ENCODE results near the gene SDK1. TPM values are rescaled to one million over a fixed set of nuclear protein-coding genes. Genes with fewer than 3 reads are reported as not detected.
A peak's percentile ranks its signal among the peaks of the same experiment; 100 is the strongest.

The SDK1 gene
- total and polyA plus RNA-seq, 4 experiments from 2014 or later, result 0.06 to 0.26 TPM; not detected in 2

- H3K27ac ChIP-seq (ENCODE audit: low read depth, low read length), result no peak overlapping the region
- Mint-ChIP-seq H3K36me3 (no peaks in the 10 kb centered on the region), H3K27ac (no peak overlapping the region), H3K9me3 (peaks cover 0 to 3% (median 0%) of the 10 kb centered on the region in 8 donors), H3K4me3 (peak overlapping the region in 1 of 8 donors; percentile 66), H3K27me3 (no peaks in the 10 kb centered on the region), H3K4me1 (no peaks in the 10 kb centered on the region)
- POLR2A ChIA-PET (ENCODE audit: partially characterized antibody), result no interaction called here
- DNase-seq, result no peak
- H3K4me3 ChIP-seq (ENCODE audit: low read length in 2 of 2), result no peak overlapping the region
- intact Hi-C loops (cut with micrococcal nuclease), result no loop called here
- no peaks in the 10 kb centered on the region for H3K27me3 ChIP-seq (ENCODE audit: insufficient read depth, low read length)
- no peaks in the 10 kb centered on the region for H3K9me3 ChIP-seq (ENCODE audit: control insufficient read depth in 1 of 2, low read length in 2 of 2)
- CTCF ChIA-PET (ENCODE audit: partially characterized antibody), result no interaction called here
- no peaks in the 10 kb centered on the region for H3K4me1 ChIP-seq (ENCODE audit: insufficient read depth, low read length)
- H3K36me3 ChIP-seq (ENCODE audit: insufficient read depth, low read length), result no peaks in the 10 kb centered on the region
These were observed 929.3 kb downstream of the SDK1 start for GRCh38 chr7:4230352-4230751.

- no peak for DNase-seq
These were observed 932.1 kb downstream of the SDK1 start for GRCh38 chr7:4233146-4233545.

GRCh38 chr7:4233621-4234497 is 932.8 kb downstream of the SDK1 start:
- Histone ChIP-seq H3K27me3 (ENCODE audit: insufficient read depth, low read length) (no peaks in the 10 kb centered on the region), H3K4me3 (ENCODE audit: low read length in 2 of 2) (no peak overlapping the region), H3K9me3 (ENCODE audit: control insufficient read depth in 1 of 2, low read length in 2 of 2) (no peaks in the 10 kb centered on the region), H3K27ac (ENCODE audit: low read depth, low read length) (no peak overlapping the region), H3K36me3 (ENCODE audit: insufficient read depth, low read length) (no peaks in the 10 kb centered on the region), H3K4me1 (ENCODE audit: insufficient read depth, low read length) (no peaks in the 10 kb centered on the region)
- no peak for DNase-seq
- peaks cover 0 to 3% (median 0%) of the 10 kb centered on the region in 8 donors for H3K9me3 Mint-ChIP-seq
- CTCF ChIA-PET (ENCODE audit: partially characterized antibody), result no interaction called here
- intact Hi-C loops (cut with micrococcal nuclease), result no loop called here
- H3K4me1 Mint-ChIP-seq, result no peaks in the 10 kb centered on the region
- POLR2A ChIA-PET (ENCODE audit: partially characterized antibody), result no interaction called here
- H3K27me3 Mint-ChIP-seq, result no peaks in the 10 kb centered on the region
- H3K36me3 Mint-ChIP-seq, result no peaks in the 10 kb centered on the region
- no peak overlapping the region for H3K4me3 Mint-ChIP-seq
- H3K27ac Mint-ChIP-seq, result no peak overlapping the region

More at GRCh38 chr7:4233146-4233545, 932.1 kb downstream of the SDK1 start:
- no peak overlapping the region for H3K4me3 ChIP-seq (ENCODE audit: low read length in 2 of 2)
- Mint-ChIP-seq H3K27me3 (no peaks in the 10 kb centered on the region), H3K9me3 (peaks cover 0 to 3% (median 0%) of the 10 kb centered on the region in 8 donors), H3K4me1 (no peaks in the 10 kb centered on the region), H3K27ac (no peak overlapping the region), H3K36me3 (no peaks in the 10 kb centered on the region), H3K4me3 (no peak overlapping the region)
- no peaks in the 10 kb centered on the region for H3K36me3 ChIP-seq (ENCODE audit: insufficient read depth, low read length)
- H3K4me1 ChIP-seq (ENCODE audit: insufficient read depth, low read length), result no peaks in the 10 kb centered on the region
- POLR2A ChIA-PET (ENCODE audit: partially characterized antibody), result no interaction called here
- no peaks in the 10 kb centered on the region for H3K27me3 ChIP-seq (ENCODE audit: insufficient read depth, low read length)
- CTCF ChIA-PET (ENCODE audit: partially characterized antibody), result no interaction called here
- no peak overlapping the region for H3K27ac ChIP-seq (ENCODE audit: low read depth, low read length)
- intact Hi-C loops (cut with micrococcal nuclease), result no loop called here
- H3K9me3 ChIP-seq (ENCODE audit: control insufficient read depth in 1 of 2, low read length in 2 of 2), result no peaks in the 10 kb centered on the region

- intact Hi-C loops (cut with micrococcal nuclease), result no loop called here
- no peaks in the 10 kb centered on the region for H3K36me3 Mint-ChIP-seq
- no peak overlapping the region for H3K4me3 ChIP-seq (ENCODE audit: low read length in 2 of 2)
- POLR2A ChIA-PET (ENCODE audit: partially characterized antibody), result no interaction called here
- no peaks in the 10 kb centered on the region for H3K9me3 ChIP-seq (ENCODE audit: control insufficient read depth in 1 of 2, low read length in 2 of 2)
- H3K4me1 Mint-ChIP-seq, result no peaks in the 10 kb centered on the region
- H3K27ac Mint-ChIP-seq, result no peak overlapping the region
- no peak overlapping the region for H3K27ac ChIP-seq (ENCODE audit: low read depth, low read length)
- H3K27me3 ChIP-seq (ENCODE audit: insufficient read depth, low read length), result no peaks in the 10 kb centered on the region
- H3K9me3 Mint-ChIP-seq, result peaks cover 0 to 3% (median 0%) of the 10 kb centered on the region in 8 donors
- no peaks in the 10 kb centered on the region for H3K4me1 ChIP-seq (ENCODE audit: insufficient read depth, low read length)
- H3K27me3 Mint-ChIP-seq, result no peaks in the 10 kb centered on the region
- CTCF ChIA-PET (ENCODE audit: partially characterized antibody), result no interaction called here
- no peaks in the 10 kb centered on the region for H3K36me3 ChIP-seq (ENCODE audit: insufficient read depth, low read length)
- DNase-seq, result no peak
- no peak overlapping the region for H3K4me3 Mint-ChIP-seq
These were observed 933.4 kb downstream of the SDK1 start for GRCh38 chr7:4234498-4234855.

- Histone ChIP-seq H3K9me3 (ENCODE audit: control insufficient read depth in 1 of 2, low read length in 2 of 2) (no peaks in the 10 kb centered on the region), H3K36me3 (ENCODE audit: insufficient read depth, low read length) (no peaks in the 10 kb centered on the region), H3K27me3 (ENCODE audit: insufficient read depth, low read length) (no peaks in the 10 kb centered on the region), H3K4me3 (ENCODE audit: low read length in 2 of 2) (no peak overlapping the region), H3K27ac (ENCODE audit: low read depth, low read length) (no peak overlapping the region), H3K4me1 (ENCODE audit: insufficient read depth, low read length) (no peaks in the 10 kb centered on the region)
- H3K4me1 Mint-ChIP-seq, result no peaks in the 10 kb centered on the region
- no peaks in the 10 kb centered on the region for H3K27me3 Mint-ChIP-seq
- CTCF ChIA-PET (ENCODE audit: partially characterized antibody), result no interaction called here
- H3K9me3 Mint-ChIP-seq, result peaks cover 0 to 3% (median 0%) of the 10 kb centered on the region in 8 donors
- DNase-seq, result no peak
- no peak overlapping the region for H3K27ac Mint-ChIP-seq
- intact Hi-C loops (cut with micrococcal nuclease), result no loop called here
- no peaks in the 10 kb centered on the region for H3K36me3 Mint-ChIP-seq
- no peak overlapping the region for H3K4me3 Mint-ChIP-seq
- POLR2A ChIA-PET (ENCODE audit: partially characterized antibody), result no interaction called here
These were observed 933.8 kb downstream of the SDK1 start for GRCh38 chr7:4234886-4235285.

- H3K9me3 ChIP-seq (ENCODE audit: control insufficient read depth in 1 of 2, low read length in 2 of 2), result no peaks in the 10 kb centered on the region
- no peak overlapping the region for H3K4me3 ChIP-seq (ENCODE audit: low read length in 2 of 2)
- CTCF ChIA-PET (ENCODE audit: partially characterized antibody), result no interaction called here
- H3K4me3 Mint-ChIP-seq, result no peak overlapping the region
- H3K4me1 ChIP-seq (ENCODE audit: insufficient read depth, low read length), result no peaks in the 10 kb centered on the region
- POLR2A ChIA-PET (ENCODE audit: partially characterized antibody), result no interaction called here
- H3K9me3 Mint-ChIP-seq, result peaks cover 0 to under 1% (median 0%) of the 10 kb centered on the region in 8 donors
- peaks cover 0 to 2% (median under 1%) of the 10 kb centered on the region in 4 donors for H3K4me1 Mint-ChIP-seq
- no peak overlapping the region for H3K27ac Mint-ChIP-seq
- no peak overlapping the region for H3K27ac ChIP-seq (ENCODE audit: low read depth, low read length)
- DNase-seq, result no peak
- intact Hi-C loops (cut with micrococcal nuclease), result no loop called here
- no peaks in the 10 kb centered on the region for H3K36me3 ChIP-seq (ENCODE audit: insufficient read depth, low read length)
- H3K36me3 Mint-ChIP-seq, result no peaks in the 10 kb centered on the region
- peaks cover 0 to 1% of the 10 kb centered on the region in 2 donors for H3K27me3 Mint-ChIP-seq
- no peaks in the 10 kb centered on the region for H3K27me3 ChIP-seq (ENCODE audit: insufficient read depth, low read length)
These were observed 934.5 kb downstream of the SDK1 start for GRCh38 chr7:4235596-4235995.

GRCh38 chr7:4236389-4236788 is 935.3 kb downstream of the SDK1 start:
- ChIA-PET CTCF (ENCODE audit: partially characterized antibody) (no interaction called here), POLR2A (ENCODE audit: partially characterized antibody) (no interaction called here)
- Histone ChIP-seq H3K4me3 (ENCODE audit: low read length in 2 of 2) (no peak overlapping the region), H3K27ac (ENCODE audit: low read depth, low read length) (no peak overlapping the region), H3K27me3 (ENCODE audit: insufficient read depth, low read length) (no peaks in the 10 kb centered on the region), H3K4me1 (ENCODE audit: insufficient read depth, low read length) (no peaks in the 10 kb centered on the region), H3K36me3 (ENCODE audit: insufficient read depth, low read length) (no peaks in the 10 kb centered on the region), H3K9me3 (ENCODE audit: control insufficient read depth in 1 of 2, low read length in 2 of 2) (no peaks in the 10 kb centered on the region)
- Mint-ChIP-seq H3K4me1 (peaks cover 0 to 4% (median 1%) of the 10 kb centered on the region in 4 donors), H3K27me3 (peaks cover 0 to 1% of the 10 kb centered on the region in 2 donors), H3K36me3 (no peaks in the 10 kb centered on the region), H3K27ac (no peak overlapping the region), H3K9me3 (no peaks in the 10 kb centered on the region), H3K4me3 (peak overlapping the region in 1 of 8 donors; percentile 28)
- intact Hi-C loops (cut with micrococcal nuclease), result no loop called here
- no peak for DNase-seq

Data from CD4-positive, alpha-beta memory T cell (primary cell).